ENCODE results near the gene SLC25A14. TPM values are rescaled to one million over a fixed set of nuclear protein-coding genes. Genes with fewer than 3 reads are reported as not detected.
"Not testable (repeated sequence)": the region's sequence is repeated elsewhere in the genome, so short reads cannot be mapped to it uniquely, and the experiment has no call there.

Gene SLC25A14
- 2.3 TPM for total RNA-seq

- DNase-seq (ENCODE audit: low spot score) (peak; percentile 74), ATAC-seq (peak; percentile 99)
Observed at GRCh38 chrX:130339408-130340222, at the start of gene SLC25A14. SLC25A14 (plus strand) TSS chrX:130339919; CDS start chrX:130340279, 360 bp downstream.

GRCh38 chrX:130295519-130296296 is 44.0 kb upstream of the SLC25A14 start:
- peak; percentile 46 for DNase-seq (ENCODE audit: low spot score)
- ATAC-seq: peak; percentile 99

GRCh38 chrX:130296297-130296678 is 43.4 kb upstream of the SLC25A14 start:
- no peak for DNase-seq (ENCODE audit: low spot score)
- peak; percentile 68 for ATAC-seq

GRCh38 chrX:130296743-130297142 is 43.0 kb upstream of the SLC25A14 start:
- DNase-seq (ENCODE audit: low spot score) (no peak), ATAC-seq (no peak)

GRCh38 chrX:130299279-130300009 is 40.3 kb upstream of the SLC25A14 start:
- ATAC-seq (no peak), DNase-seq (ENCODE audit: low spot score) (no peak)

GRCh38 chrX:130300010-130300282 is 39.8 kb upstream of the SLC25A14 start:
- DNase-seq (ENCODE audit: low spot score) (no peak), ATAC-seq (no peak)

GRCh38 chrX:130301405-130301804 is 38.3 kb upstream of the SLC25A14 start:
- no peak for DNase-seq (ENCODE audit: low spot score)
- ATAC-seq: no peak

- DNase-seq (ENCODE audit: low spot score) (no peak), ATAC-seq (no peak)
Observed at GRCh38 chrX:130301977-130302376, 37.7 kb upstream of the SLC25A14 start.

- DNase-seq (ENCODE audit: low spot score) (peak; percentile 75), ATAC-seq (peak; percentile 99)
Observed at GRCh38 chrX:130304587-130305368, 34.9 kb upstream of the SLC25A14 start.

- ATAC-seq: not testable (repeated sequence)
Observed at GRCh38 chrX:130319886-130320285, 19.8 kb upstream of the SLC25A14 start.

GRCh38 chrX:130321550-130321949 is 18.2 kb upstream of the SLC25A14 start:
- ATAC-seq: no peak
- no peak for DNase-seq (ENCODE audit: low spot score)

More at GRCh38 chrX:130319886-130320285, 19.8 kb upstream of the SLC25A14 start:
- DNase-seq (ENCODE audit: low spot score): not testable (repeated sequence)

- no peak for ATAC-seq
- DNase-seq (ENCODE audit: low spot score): no peak
Observed at GRCh38 chrX:130330146-130330545, 9.6 kb upstream of the SLC25A14 start.

- DNase-seq (ENCODE audit: low spot score) (peak; percentile 62), ATAC-seq (peak; percentile 98)
Observed at GRCh38 chrX:130330706-130331105, 9.0 kb upstream of the SLC25A14 start.

- ATAC-seq: no peak
Observed at GRCh38 chrX:130336531-130336930, 3.2 kb upstream of the SLC25A14 start.

GRCh38 chrX:130338869-130339268 is 850 bp upstream of the SLC25A14 start:
- not testable (repeated sequence) for DNase-seq (ENCODE audit: low spot score); ATAC-seq

More at GRCh38 chrX:130336531-130336930, 3.2 kb upstream of the SLC25A14 start:
- no peak for DNase-seq (ENCODE audit: low spot score)

GRCh38 chrX:130340271-130340670 is 552 bp downstream of the SLC25A14 start:
- DNase-seq (ENCODE audit: low spot score): no peak
- peak; percentile 15 for ATAC-seq

GRCh38 chrX:130343411-130343810 is 3.7 kb downstream of the SLC25A14 start:
- DNase-seq (ENCODE audit: low spot score) (no peak), ATAC-seq (no peak)

GRCh38 chrX:130347321-130347720 is 7.6 kb downstream of the SLC25A14 start:
- DNase-seq (ENCODE audit: low spot score) (no peak), ATAC-seq (no peak)

- DNase-seq (ENCODE audit: low spot score) (no peak), ATAC-seq (no peak)
Observed at GRCh38 chrX:130351567-130351966, 11.8 kb downstream of the SLC25A14 start.

- not testable (repeated sequence) for ATAC-seq; DNase-seq (ENCODE audit: low spot score)
Observed at GRCh38 chrX:130352050-130352449, 12.3 kb downstream of the SLC25A14 start.

- DNase-seq (ENCODE audit: low spot score): no peak
- ATAC-seq: no peak
Observed at GRCh38 chrX:130376077-130376476, 36.4 kb downstream of the SLC25A14 start.

Data from left lobe of liver (tissue), 2 donors.